HepG2 (cell line): ENCODE measurements around the gene CFAP70. TPM values are rescaled to one million over a fixed set of nuclear protein-coding genes. Genes with fewer than 3 reads are reported as not detected.

Experiments used
- ATF4 ChIP-seq, 2 experiments: fragments of 450-650 bp in 1 of 2; sonication (generic) in 1 of 2; formaldehyde crosslinking; IDR thresholded peaks; 2 replicates each; pipeline versions ENCODE4 v1.5.0 to v1.8.0; 2020 to 2022; ENCODE audit warnings: mild to moderate bottlenecking in 1 of 2, missing genetic modification reagents in 1 of 2
- ATF5 ChIP-seq: sonication (generic); formaldehyde crosslinking; IDR thresholded peaks from 2 replicates; pipeline ENCODE4 v1.4.0; 2020; ENCODE audit warnings: mild to moderate bottlenecking, low read depth, missing genetic modification reagents
- ETS1 ChIP-seq: sonication (generic); formaldehyde crosslinking; IDR thresholded peaks from 2 replicates; pipeline ENCODE4 v1.4.0; 2020; ENCODE audit warnings: missing genetic modification reagents
- ETV5 ChIP-seq: IDR thresholded peaks from 2 replicates; pipeline ENCODE4 v1.6.1; 2018; ENCODE audit warnings: missing biosample characterization, missing genetic modification reagents, inconsistent platforms, borderline replicate concordance
- FOSL2 ChIP-seq: sonication (generic); formaldehyde crosslinking; IDR thresholded peaks from 2 replicates; pipeline ENCODE4 v1.4.0; 2020; ENCODE audit warnings: missing genetic modification reagents
- HNF1B ChIP-seq: sonication (generic); formaldehyde crosslinking; IDR thresholded peaks from 2 replicates; pipeline ENCODE4 v1.5.1; 2020; ENCODE audit warnings: mild to moderate bottlenecking, moderate library complexity, missing genetic modification reagents
- KAT8 ChIP-seq: IDR thresholded peaks from 2 replicates; pipeline ENCODE4 v1.6.1; 2016; ENCODE audit warnings: missing genetic modification reagents, missing compliant biosample characterization
- KDM1A ChIP-seq: IDR thresholded peaks from 2 replicates; pipeline ENCODE4 v1.6.1; 2016; ENCODE audit warnings: missing compliant biosample characterization
- RBM39 ChIP-seq: fragments of 200-400 bp; formaldehyde crosslinking; IDR thresholded peaks from one replicate; pipeline ENCODE4 v1.6.1; 2018; ENCODE audit warnings: antibody characterized with exemption, mild to moderate bottlenecking, low read depth, low read length; ENCODE audit not compliant: poor library complexity, severe bottlenecking
- SRY ChIP-seq: sonication (generic); formaldehyde crosslinking; IDR thresholded peaks from 2 replicates; pipeline ENCODE4 v1.8.0; 2022; ENCODE audit warnings: mild to moderate bottlenecking, missing genetic modification reagents
- ZNF101 ChIP-seq: sonication (generic); formaldehyde crosslinking; IDR thresholded peaks from 2 replicates; pipeline ENCODE4 v1.4.0; 2020; ENCODE audit warnings: mild to moderate bottlenecking, low read depth, missing genetic modification reagents, borderline replicate concordance
- ZNF12 ChIP-seq: sonication (generic); formaldehyde crosslinking; IDR thresholded peaks from 2 replicates; pipeline ENCODE4 v1.5.0; 2020; ENCODE audit warnings: missing genetic modification reagents
- ZNF17 ChIP-seq: sonication (generic); formaldehyde crosslinking; IDR thresholded peaks from 2 replicates; pipeline ENCODE4 v1.5.0; 2020; ENCODE audit warnings: mild to moderate bottlenecking, missing genetic modification reagents
- ZNF18 ChIP-seq: sonication (generic); formaldehyde crosslinking; IDR thresholded peaks from 2 replicates; pipeline ENCODE4 v1.8.0; 2022; ENCODE audit warnings: mild to moderate bottlenecking, missing genetic modification reagents; ENCODE audit not compliant: insufficient replicate concordance
- ZNF274 ChIP-seq: sonication (generic); formaldehyde crosslinking; IDR thresholded peaks from 2 replicates; pipeline ENCODE4 v1.5.1; 2020; ENCODE audit warnings: mild to moderate bottlenecking, missing genetic modification reagents
- ZNF430 ChIP-seq: sonication (generic); formaldehyde crosslinking; IDR thresholded peaks from 2 replicates; pipeline ENCODE4 v1.9.0; 2021; ENCODE audit warnings: mild to moderate bottlenecking, missing genetic modification reagents
- ZNF446 ChIP-seq: sonication (generic); formaldehyde crosslinking; IDR thresholded peaks from 2 replicates; pipeline ENCODE4 v1.5.0; 2020; ENCODE audit warnings: mild to moderate bottlenecking, missing genetic modification reagents
- ZNF644 ChIP-seq: IDR thresholded peaks from 2 replicates; pipeline ENCODE4 v1.6.1; 2016; ENCODE audit warnings: low read depth
- polyA plus RNA-seq, 8 experiments: library from polyadenylated mRNA; depleted of rRNA in 3 of 8; stranded (reverse) in 7 of 8; unstranded in 1 of 8; fragments of >200 nt; fragmentation: Illumina TruSeq in 4 of 8; extraction: Trizol in 4 of 8; gene quantifications; 2 replicates each; pipeline versions ENCODE4 v1.2.1 to v1.2.3, GENCODE V29; 2011 to 2016; ENCODE audit warnings: low read depth in 4 of 8, missing spikeins in 1 of 8, mixed read lengths in 1 of 8; ENCODE audit not compliant: insufficient read depth in 1 of 8
- total RNA-seq, 5 experiments: library from RNA; depleted of rRNA; stranded (reverse); fragments of >200 nt; fragmentation: Illumina TruSeq; extraction: Trizol; gene quantifications; 2 replicates each; pipeline ENCODE4 v1.2.3, GENCODE V29; 2016; ENCODE audit warnings: low read depth in 1 of 5

The CFAP70 gene
- total and polyA plus RNA-seq, 2 of the 13 experiments (the other 11 are each of a cell fraction or from before 2014, with no cell fraction given) = 0.27 to 0.38 TPM

- no peak for TF ChIP-seq KAT8
- TF ChIP-seq ZNF18 = no peak
- TF ChIP-seq FOSL2 = peak; percentile 95
- no peak for TF ChIP-seq RBM39
- peak in 1 of 2 experiments; percentile 95; a peak in 2 of 4 replicates for TF ChIP-seq ATF4 (CRISPR knock-in tag; IDR thresholded peaks at IDR 0.05)
- TF ChIP-seq SRY (CRISPR knock-in tag) = no peak
- TF ChIP-seq ATF5 (CRISPR knock-in tag) = no peak
- TF ChIP-seq ZNF644 (CRISPR knock-in tag) = no peak
- TF ChIP-seq HNF1B (CRISPR knock-in tag) = no peak
- TF ChIP-seq ZNF101 (CRISPR knock-in tag) = no peak
- no peak for TF ChIP-seq KDM1A (CRISPR knock-in tag)
- no peak for TF ChIP-seq ZNF17 (CRISPR knock-in tag)
- TF ChIP-seq ETV5 (CRISPR knock-in tag) = peak; percentile 37; the same call in 1 of the 2 replicates
- no peak for TF ChIP-seq ZNF446 (CRISPR knock-in tag)
- TF ChIP-seq ZNF12 (CRISPR knock-in tag) = peak; percentile 51; the same call in 1 of the 2 replicates
- no peak for TF ChIP-seq ZNF274
- no peak for TF ChIP-seq ZNF430
- TF ChIP-seq ETS1 (CRISPR knock-in tag) = no peak
Observed at GRCh38 chr10:73262105-73262730, 96.4 kb downstream of the CFAP70 start (continued).
